Keratinocyte (primary cell): ENCODE results near the gene TMC8.

ENCODE experiments used
- EZH2 ChIP-seq: IDR thresholded peaks from one replicate; pipeline ENCODE4 v1.6.1; 2012; ENCODE audit warnings: inconsistent platforms, mild to moderate bottlenecking, low read length, moderate library complexity
- TF ChIP-seq, protein P1 (sequence below), 3 experiments: IDR thresholded peaks in 1 of 3; conservative IDR thresholded peaks in 1 of 3; optimal IDR thresholded peaks in 1 of 3; 2 replicates in 2 of 3; 3 replicates in 1 of 3; pipeline versions ENCODE3 to v1.5.1; 2011; ENCODE audit warnings: low read length in 3 of 3, mild to moderate bottlenecking in 3 of 3, moderate library complexity in 2 of 3, control low read depth in 1 of 3, inconsistent platforms in 1 of 3; ENCODE audit not compliant: insufficient read depth in 2 of 3; ENCODE audit errors: extremely low read depth in 1 of 3

DNA sequence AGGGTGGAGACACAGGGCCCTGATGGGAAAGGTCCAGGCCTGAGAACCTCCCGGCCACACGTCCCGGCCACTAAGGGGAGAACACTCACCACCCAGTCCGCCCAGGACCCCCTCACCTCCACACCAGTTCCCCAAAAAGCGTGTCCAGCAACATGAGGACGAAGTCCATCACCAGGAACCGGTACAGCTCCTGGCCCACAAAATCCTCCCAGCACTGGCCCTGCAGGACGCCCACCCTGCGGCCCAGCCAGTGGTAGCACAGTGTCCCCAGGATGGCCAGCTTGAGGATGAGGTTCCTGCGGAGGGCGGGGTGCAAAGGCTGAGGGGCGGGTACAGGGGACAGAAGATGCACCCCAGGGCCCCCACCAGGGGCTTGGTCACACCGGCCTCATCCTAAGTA is 10.0 kb upstream of the TMC8 start:
- TF ChIP-seq, protein P1, sequence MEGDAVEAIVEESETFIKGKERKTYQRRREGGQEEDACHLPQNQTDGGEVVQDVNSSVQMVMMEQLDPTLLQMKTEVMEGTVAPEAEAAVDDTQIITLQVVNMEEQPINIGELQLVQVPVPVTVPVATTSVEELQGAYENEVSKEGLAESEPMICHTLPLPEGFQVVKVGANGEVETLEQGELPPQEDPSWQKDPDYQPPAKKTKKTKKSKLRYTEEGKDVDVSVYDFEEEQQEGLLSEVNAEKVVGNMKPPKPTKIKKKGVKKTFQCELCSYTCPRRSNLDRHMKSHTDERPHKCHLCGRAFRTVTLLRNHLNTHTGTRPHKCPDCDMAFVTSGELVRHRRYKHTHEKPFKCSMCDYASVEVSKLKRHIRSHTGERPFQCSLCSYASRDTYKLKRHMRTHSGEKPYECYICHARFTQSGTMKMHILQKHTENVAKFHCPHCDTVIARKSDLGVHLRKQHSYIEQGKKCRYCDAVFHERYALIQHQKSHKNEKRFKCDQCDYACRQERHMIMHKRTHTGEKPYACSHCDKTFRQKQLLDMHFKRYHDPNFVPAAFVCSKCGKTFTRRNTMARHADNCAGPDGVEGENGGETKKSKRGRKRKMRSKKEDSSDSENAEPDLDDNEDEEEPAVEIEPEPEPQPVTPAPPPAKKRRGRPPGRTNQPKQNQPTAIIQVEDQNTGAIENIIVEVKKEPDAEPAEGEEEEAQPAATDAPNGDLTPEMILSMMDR (optimal IDR thresholded peaks at IDR 0.05 in 1 of 3, IDR thresholded peaks at IDR 0.05 in 1 of 3, conservative IDR thresholded peaks at IDR 0.05 in 1 of 3; ENCODE audit: extremely low read depth in 1 of 3, insufficient read depth in 2 of 3, low read length in 3 of 3) = no peak
- no peak for TF ChIP-seq EZH2
